Measurements from ENCODE around the gene SPATS2.
"Not testable (repeated sequence)": the region's sequence is repeated elsewhere in the genome, so short reads cannot be mapped to it uniquely, and the experiment has no call there.

The SPATS2 gene

DNA sequence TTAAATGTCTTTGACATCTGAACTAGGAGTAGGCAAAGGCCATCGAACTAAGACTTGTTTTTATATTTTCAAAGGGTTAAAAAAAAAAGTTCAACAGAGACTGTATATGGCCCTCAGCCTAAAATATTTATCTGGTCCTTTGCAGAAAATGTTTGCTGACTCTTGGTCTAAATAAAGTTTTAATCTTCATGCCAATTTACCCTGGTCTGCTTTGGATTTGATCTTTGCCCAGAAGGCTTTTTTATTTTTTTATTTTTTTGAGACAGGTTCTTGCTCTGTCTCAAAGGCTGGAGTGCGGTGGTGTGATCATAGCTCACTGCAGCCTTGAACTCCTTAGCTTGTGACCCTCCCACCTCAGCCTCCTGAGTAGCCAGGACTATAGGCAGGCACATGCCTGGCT is 47.1 kb downstream of the SPATS2 start:
- DNase-seq, result no peak

DNA sequence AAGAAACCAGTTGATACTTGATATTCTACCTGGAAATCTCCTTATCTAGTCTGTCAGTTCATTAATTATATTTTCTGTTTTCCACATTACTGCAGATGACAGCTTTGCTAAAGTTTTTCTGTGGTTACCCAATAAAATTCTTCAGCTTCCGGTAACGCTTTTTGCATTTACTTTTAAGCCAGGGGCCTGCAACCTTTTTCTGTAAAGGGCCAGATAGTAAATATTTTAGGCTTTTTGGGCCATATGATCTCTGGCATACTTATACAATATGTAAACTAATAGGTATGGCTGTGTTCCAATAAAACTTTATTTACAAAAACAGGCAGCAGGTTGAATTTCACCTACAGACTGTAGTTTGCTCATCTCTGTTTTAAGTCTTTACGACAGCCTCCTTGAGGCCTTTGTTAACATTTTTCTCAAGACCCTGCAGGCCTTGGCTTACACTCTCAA is 48.3 kb downstream of the SPATS2 start:
- DNase-seq, result peak; percentile 51

DNA sequence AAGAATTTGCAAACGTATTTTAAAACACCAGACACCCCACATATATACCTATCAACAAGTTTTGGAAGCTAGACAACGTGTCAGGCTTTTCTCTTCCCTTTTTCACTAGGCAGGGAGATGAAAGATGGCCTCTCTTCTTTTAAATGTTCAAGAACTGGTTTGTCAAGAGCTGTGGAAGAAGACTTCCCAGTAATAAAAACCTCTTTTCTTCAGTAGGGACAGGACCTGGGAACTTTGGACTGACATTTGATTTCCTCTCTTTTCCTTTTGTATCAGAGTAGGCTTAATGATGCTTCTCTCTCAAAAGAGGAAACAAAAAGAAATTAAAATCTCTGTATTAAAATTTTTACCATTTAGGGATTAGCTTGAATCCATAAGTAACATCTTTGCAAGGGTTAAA is 49.6 kb downstream of the SPATS2 start:
- DNase-seq, result no peak

DNA sequence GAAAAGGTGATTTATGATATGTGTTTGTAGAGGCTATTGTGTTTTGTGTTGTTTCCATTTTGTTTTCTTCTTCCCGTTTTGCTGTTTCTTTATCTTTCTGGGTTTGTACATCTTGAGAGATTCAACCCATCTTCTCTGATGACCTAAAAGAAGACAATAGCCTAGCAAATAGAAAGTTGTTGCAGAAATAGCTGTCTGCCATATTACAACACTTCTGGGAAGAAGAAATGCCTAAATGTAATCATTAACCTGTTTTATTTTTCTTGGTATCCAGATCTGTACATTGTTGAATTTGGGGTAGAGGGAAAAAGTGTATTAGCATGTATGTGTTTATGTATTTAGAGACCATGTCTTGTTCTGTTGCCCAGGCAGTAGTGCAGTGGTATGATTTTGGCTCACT is 50.3 kb downstream of the SPATS2 start:
- peak; percentile 33 for DNase-seq

DNA sequence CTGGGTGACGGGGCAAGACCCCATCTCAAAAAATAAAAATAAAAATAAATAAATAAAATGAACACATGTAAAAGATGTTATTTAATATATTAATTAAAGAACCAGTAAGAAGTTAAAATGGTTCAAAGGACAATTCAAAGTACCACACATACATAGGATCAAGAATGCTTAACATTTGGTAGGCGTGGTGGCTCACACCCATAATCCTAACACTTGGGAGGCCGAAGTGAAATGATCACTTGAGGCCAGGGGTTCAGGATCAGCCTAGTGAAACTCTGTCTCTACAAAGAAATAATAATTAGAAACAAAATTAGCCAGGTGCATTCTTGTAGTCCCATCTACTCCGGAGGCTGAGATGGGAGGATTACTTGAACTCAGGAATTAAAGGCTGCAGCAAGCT is 53.3 kb downstream of the SPATS2 start:
- DNase-seq, result no peak

DNA sequence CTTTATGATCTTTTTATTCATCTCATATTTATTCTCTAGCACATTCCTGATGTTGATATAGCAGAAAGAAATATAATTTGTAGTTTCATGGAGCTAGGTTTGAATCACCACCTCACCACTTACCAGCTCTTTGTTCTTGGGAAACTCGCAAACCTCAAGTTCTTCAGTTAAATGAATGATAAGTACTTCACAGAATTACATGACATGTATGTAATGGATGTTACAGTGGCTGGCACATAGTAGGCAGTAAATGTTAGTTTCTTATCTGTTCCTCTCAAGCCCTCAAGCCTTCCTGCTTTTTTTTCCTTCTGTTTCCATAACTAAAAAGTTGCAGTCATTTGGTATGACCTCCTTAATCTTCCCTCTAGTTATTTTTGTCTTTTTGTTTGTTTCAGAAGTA is 54.9 kb downstream of the SPATS2 start:
- peak; percentile 80 for DNase-seq

DNA sequence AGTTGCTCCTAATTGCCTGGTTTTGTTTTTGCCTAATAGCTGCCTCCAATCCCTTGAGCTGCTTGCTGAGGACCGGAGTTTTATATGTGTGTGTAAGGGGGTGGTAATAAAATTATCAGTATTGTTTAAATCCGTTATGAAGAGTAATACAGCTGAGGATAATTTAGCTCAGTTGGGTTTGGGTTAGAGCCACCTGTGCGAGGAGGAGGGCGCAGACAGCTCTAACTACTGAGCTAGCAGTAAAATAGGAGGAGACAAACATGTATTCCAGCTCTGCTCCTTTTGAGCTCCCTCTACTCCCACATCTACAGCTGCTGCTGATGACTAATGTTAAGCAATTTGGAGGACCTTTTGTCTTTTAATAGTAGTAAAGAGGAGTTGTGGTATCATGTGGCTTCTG is 61.5 kb downstream of the SPATS2 start:
- DNase-seq, result peak; percentile 38

DNA sequence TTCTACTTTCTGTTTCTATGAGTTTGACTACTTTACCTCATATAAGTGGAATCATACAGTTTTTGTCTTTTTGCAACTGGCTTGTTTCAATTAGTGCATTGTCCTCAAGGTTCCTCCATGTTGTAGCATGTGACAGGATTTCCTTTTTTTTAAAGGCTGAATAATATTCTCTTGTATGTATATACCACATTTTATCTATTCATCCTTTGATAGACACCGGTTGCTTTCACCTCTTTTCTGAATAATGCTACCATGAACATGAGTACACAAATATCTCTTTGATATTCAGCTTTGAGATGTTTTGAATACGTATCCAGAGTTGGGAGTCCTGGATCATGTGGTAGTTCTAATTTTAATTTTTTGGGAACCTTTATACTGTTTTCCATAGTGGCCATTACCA is 65.4 kb downstream of the SPATS2 start:
- DNase-seq, result no peak

DNA sequence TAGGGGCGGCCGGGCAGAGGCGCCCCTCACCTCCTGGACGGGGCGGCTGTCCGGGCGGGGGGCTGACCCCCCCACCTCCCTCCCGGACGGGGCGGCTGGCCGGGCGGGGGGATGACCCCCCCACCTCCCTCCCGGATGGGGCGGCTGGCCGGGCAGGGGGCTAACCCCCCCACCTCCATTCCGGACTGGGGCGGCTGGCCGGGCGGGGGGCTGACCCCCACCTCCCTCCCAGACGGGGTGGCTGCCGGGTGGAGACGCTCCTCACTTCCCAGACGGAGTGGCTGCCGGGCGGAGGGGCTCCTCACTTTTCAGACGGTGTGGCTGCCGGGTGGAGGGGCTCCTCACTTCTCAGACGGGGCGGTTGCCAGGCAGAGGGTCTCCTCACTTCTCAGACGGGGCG is 69.5 kb downstream of the SPATS2 start:
- not testable (repeated sequence) for DNase-seq

DNA sequence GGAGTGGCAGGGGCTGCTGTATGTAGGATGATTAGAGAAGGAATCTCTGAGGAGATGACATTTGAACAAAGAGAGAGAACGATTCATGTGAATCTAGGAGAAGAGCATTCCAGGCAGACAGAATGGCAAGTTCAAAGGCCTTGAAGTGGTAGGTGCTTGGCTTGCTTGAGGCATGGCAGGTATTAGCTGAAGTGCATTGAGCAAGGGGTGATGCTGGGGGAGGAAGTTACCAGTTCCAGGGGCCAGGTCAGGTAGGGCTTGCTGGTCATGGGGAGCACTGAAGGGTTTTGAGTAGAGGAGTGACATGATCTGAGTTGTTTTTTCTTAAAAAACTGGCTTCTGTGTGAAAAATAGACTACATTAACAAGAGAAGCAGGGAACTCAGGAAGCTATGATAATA is 71.8 kb downstream of the SPATS2 start:
- no peak for DNase-seq

DNA sequence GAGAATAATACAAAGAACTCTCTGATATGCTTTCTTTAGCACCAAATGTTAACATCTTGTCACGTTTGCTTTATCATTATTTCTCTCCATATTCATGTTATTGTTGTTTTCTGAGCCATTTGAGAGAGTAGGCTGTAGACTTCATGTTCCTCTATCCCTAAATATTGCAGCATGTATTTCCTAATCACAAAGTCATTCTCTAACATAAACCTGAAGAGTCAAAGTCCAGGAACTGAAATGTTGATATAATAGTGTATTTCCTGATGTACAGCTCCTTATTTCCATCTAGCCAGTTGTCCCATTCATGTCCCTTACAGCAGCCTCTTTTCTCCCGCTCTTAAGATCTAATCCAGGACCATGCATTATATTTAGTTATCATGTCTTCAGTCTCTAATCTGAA is 72.8 kb downstream of the SPATS2 start:
- DNase-seq, result no peak

DNA sequence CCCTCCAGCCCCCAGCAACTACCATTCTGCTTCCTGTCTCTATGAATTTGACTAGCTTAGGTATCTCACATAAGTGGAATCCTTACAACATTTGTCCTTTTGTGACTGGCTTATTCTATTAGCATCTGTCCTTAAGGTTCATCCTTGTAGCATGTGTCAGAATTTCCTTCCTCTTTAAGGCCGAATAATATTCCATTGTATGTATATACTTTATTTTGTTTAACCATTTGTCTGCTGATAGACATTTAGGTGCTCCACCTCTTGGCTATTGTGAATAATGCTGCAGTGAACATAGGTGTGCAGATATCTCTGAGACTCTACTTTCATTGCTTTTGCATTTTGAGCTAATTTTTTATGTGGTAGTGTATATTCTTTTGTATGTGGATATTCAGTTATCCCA is 75.7 kb downstream of the SPATS2 start:
- DNase-seq, result no peak

DNA sequence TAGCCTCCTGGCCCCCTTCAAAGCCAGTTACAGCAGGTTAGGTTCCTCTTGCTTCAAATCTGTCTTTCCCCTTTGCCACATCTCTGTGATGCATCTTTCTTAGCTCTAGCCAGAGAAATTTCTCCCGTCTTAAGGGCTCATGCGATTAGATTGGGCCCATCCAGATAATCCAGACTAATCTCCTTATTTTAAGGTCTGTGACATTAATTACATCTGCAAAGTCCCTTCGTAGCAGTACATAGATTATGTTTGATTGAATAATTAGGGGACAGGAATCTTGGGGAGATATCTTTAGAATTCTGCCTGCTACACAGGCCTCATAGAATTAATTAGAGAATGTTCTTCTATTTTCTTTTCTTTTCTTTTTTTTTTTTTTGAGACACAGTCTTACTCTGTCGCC is 79.3 kb downstream of the SPATS2 start:
- no peak for DNase-seq

DNA sequence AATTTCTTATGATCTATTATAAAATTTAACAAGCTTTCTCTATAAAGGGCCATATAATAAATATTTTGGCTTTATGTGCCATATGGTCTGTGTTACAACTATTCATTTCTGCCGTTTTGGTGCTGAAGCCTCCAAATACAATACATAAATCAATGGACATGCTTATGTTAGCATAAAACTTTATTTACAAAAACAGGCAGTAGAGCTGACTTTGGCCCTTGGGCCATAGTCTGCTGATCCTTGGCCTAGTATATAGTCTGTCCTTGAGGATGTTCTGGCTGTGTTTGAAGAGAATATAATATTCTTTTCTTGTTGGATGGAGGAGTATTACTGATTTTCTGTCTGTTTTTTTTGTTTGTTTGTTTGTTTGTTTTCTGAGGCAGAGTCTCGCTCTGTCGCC is 81.6 kb downstream of the SPATS2 start:
- no peak for DNase-seq

DNA sequence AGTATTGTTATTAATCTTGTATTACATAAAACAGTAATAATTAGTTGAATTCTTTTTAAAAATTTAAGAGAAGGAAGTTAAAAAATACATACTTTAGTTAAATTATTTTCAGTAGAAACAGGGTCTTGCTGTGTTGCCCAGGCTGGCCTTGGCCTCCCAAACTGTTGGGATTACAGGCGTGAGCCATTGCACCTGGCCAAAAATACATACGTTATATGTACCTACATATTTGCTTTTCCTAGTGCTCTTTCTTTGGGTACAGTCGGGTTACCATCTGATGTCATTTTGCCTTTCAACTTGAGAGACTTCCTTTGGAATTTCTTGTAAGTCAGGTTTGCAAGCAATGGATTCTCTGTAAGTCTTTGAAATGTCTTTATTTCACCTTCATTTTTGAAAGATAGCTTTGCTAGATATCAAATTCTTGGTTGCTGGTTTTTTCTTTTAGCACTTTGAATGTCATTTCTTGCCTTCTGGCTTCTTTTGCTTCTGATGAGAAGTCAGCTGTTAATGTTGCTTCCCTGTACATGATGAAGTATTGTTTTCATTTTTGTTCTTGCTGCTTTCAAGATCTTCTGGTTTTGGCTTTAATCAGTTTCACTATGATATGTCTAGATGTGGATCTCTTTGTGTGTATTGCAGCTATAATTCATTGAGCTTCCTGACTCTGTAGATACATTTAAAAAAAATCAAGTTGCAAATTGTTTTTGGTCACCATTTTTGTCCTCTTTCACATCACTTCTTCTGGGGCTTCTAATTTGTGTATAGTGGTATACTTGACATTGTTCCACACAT is 84.4 kb downstream of the SPATS2 start:
- no peak for DNase-seq

DNA sequence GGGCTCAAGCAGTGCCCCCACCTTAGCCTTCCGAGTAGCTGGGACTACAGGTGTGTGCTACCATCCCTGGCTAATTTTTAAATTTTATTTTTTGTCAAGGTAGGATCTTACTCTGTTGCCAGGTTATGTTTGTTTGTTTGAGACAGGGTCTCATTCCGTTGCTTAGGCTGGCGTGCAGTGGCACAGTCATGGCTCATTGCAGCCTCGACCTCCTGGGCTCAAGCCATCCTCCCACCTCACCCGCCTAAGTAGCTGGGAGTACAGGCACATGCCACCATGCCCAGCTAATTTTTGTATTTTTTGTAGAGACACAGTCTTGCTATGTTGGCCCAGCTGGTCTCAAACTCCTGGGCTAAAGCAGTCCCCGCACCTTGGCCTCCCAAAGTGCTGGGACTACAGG is 88.2 kb downstream of the SPATS2 start:
- no peak for DNase-seq

DNA sequence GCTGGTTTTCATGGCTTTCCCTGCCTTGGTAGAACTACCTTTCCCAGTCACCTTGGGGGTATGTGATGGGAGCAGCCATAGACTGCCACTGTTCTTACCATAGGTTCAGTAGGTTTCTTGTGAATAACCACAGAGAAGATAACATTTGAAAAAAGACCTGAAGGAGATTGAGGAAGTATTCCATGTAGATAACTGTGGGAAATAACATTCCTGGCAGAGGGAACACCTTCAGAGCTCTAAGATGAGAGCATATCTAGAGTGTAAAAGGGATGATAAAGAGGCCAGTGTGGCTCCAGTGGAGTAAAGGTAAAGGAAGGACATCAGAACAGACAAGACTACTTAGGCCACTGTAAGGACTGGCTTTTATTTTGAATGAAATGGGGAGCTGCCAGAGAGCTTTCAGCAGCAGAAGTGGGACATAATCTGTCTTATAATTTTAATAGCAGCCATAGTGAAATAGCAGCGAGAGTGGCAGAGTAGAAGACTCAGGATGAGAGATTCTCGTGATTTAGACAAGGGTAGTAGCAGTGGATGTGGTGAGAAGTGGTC is 88.9 kb downstream of the SPATS2 start:
- no peak for DNase-seq

DNA sequence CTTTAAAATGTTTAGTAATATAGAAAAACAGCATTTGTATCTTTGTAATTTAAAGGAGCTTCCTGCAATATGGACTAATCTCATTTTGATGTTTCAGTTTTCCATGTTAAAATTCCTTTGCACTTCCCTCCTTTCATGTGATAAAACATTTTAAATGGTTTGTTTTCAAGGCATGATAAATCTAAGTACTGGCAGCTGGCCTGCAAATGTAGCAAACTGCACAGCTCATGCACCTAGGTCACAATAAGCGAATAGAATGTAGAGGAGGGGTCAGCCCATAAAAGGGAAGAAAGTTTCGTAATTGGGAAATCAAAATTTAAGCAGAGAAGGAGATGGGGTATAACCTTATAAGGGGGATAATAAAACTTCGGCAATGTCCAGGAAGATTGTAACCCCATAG is 91.6 kb downstream of the SPATS2 start:
- DNase-seq, result no peak

DNA sequence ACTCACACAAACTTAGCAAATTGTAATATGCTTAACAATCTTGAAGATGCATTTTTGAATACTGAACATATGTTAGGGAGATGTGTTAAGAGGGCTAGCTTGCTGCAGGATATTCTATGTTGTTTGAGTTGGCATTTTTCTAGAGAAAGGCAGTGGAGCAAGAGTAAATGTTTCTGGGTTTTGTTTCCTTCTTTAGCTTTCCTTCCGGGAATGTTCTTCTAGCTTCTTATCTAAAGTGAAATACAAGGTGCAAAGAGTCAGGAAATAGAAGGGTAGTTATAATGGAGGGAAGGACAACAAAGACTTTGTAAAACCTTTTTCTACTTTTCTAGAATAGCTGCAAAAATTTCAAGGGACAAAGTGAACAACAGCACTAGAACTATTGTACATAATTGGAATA is 94.0 kb downstream of the SPATS2 start:
- DNase-seq, result no peak

DNA sequence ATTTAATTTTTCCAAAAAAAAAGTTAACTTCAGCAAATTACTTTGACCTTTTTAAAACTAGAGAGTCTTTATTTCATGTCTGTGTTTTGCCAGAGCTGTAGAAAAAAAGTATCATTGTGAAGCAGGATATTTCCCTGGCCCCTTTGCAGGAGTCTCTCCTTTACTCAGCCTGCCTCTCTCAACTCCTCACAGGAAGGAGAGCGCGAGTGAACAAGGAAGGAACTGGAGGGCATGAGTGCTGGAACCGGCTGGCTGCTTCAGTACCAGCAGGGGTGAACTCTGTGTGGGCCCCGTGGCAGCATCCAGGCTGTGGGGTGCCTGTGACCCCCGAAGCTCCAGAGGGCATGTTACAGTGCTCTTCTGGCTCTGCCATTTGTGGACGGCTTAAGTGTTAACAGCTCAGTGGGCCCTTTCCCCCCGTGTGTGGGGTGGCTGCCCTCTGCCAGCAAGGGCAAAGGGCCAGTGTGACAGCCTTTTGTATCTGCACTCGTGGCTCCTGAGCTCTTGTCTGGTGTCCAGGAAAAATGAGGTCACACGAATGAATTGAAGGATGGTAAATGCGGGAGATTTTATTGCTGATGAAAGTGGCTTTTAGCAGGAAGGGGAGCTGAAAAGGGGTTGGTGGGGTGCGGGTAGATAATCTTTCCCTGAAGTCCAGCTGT is 95.0 kb downstream of the SPATS2 start:
- no peak for DNase-seq

DNA sequence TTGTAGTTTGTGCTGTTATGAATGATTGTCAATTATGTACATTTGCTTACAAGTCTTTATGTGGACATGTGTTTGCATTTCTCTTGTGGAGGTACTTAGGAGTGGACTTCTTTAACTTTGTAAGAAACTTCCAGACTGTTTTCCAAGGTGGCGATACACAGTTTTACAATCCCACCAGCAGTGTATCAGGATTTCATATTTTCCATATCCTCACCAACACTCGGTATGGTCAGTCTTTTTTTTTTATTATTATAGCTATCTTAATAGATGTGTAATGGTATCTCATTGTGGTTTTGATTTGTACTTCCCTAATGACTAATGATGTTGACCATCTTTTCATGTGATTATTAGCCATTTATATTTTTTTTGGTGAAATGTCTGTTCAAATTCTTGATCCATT is 97.9 kb downstream of the SPATS2 start:
- no peak for DNase-seq

DNA sequence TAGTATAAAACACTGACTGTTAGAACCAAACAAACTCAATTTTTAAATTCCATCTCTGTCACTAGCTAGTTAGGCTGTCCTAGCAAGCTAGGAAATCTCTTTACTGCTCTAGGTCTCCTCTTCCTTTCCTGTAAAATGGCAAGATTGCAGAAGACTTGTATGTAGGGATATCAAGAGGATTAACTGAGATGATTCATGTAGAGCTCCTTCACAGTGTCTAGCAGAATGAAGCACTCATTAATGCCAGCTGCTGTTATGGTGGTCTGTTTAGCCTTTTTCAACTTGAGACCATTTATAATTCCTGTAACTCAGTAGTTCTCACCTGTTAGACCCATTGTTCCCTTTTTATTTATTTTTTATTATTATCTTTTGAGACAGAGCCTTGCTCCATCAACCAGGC is 103.7 kb downstream of the SPATS2 start:
- no peak for DNase-seq

DNA sequence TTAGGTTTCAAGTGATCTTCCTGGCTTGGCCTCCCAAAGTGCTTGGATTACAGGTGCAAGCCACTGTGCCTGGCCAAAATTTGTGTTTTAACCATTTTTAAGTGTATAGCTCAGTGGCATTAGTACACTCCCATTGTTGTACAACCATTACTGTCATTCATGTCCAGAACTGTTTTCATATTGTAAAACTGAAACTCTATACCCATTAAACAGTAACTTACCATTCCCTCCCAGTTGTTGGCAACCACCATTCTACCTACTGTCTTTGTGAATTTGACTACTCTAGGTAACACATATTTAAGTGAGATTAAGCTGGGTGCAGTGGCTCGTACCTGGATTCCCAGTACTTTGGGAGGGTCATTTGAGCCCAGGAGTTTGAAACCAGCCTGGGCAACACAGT is 104.3 kb downstream of the SPATS2 start:
- DNase-seq, result no peak

DNA sequence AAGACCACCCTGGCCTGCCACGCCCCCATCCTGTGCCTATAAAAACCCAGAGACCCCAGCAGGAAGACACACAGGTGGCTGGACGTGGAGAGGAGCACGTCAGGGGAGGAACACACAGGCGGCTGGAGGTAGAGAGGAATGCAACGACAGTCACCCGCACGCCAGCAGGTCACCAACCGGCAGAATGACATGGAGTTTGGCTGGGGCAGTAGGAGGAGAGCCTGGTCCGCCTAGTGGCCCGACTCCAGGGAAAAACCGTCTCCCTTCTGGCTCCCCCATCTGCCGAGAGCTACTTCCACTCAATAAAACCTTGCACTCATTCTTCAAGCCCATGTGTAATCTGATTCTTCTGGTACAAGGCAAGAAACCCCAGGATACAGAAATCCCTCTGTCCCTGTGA is 108.8 kb downstream of the SPATS2 start:
- no peak for DNase-seq

All from OCI-M1 (cell line).